Measurements from ENCODE around the gene ERO1B.

The ERO1B gene

GRCh38 chr1:236213534-236213933 is 68.2 kb downstream of the ERO1B start:
- no peak overlapping the region for H3K4me3 ChIP-seq (ENCODE audit: low read depth, low read length)
- no peak for DNase-seq (ENCODE audit: low read depth)
- TF ChIP-seq CTCF (IDR thresholded peaks at IDR 0.05; ENCODE audit: low read depth, low read length, missing control alignments): no peak

GRCh38 chr1:236211815-236212214 is 69.9 kb downstream of the ERO1B start:
- no peak overlapping the region for H3K4me3 ChIP-seq (ENCODE audit: low read depth, low read length)
- DNase-seq (ENCODE audit: low read depth): no peak
- TF ChIP-seq CTCF (IDR thresholded peaks at IDR 0.05; ENCODE audit: low read depth, low read length, missing control alignments): no peak

- no peak for DNase-seq (ENCODE audit: low read depth)
- TF ChIP-seq CTCF (IDR thresholded peaks at IDR 0.05; ENCODE audit: low read depth, low read length, missing control alignments): no peak
- no peak overlapping the region for H3K4me3 ChIP-seq (ENCODE audit: low read depth, low read length)
Measured at GRCh38 chr1:236209713-236210112, 72.0 kb downstream of the ERO1B start.

- DNase-seq (ENCODE audit: low read depth): no peak
- TF ChIP-seq CTCF (IDR thresholded peaks at IDR 0.05; ENCODE audit: low read depth, low read length, missing control alignments): no peak
- no peak overlapping the region for H3K4me3 ChIP-seq (ENCODE audit: low read depth, low read length)
Measured at GRCh38 chr1:236209185-236209584, 72.6 kb downstream of the ERO1B start.

GRCh38 chr1:236207569-236207968 is 74.2 kb downstream of the ERO1B start:
- TF ChIP-seq CTCF (IDR thresholded peaks at IDR 0.05; ENCODE audit: low read depth, low read length, missing control alignments): no peak
- H3K4me3 ChIP-seq (ENCODE audit: low read depth, low read length): no peak overlapping the region
- no peak for DNase-seq (ENCODE audit: low read depth)

DNA sequence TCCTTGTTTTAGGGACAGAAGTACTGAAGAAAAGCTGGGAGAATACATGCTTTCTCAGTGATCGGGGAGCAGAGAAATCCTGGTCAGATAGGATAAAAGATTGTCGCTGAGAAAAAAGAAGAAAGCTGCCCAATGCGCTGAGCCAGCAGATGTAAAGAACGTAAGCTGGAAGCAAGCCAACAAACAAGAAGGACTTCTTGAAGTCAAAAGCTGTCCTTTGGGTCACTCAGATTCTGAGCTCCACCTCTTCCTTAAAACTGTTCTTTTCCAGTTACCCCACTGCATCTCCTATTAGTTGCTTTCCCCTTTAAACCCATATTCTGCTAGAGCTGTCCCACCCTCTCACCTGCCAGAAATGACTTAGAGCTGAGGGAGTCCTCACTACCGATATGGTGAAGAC is 74.6 kb downstream of the ERO1B start:
- no peak for TF ChIP-seq CTCF (IDR thresholded peaks at IDR 0.05; ENCODE audit: low read depth, low read length, missing control alignments)
- H3K4me3 ChIP-seq (ENCODE audit: low read depth, low read length): no peak overlapping the region
- no peak for DNase-seq (ENCODE audit: low read depth)

DNA sequence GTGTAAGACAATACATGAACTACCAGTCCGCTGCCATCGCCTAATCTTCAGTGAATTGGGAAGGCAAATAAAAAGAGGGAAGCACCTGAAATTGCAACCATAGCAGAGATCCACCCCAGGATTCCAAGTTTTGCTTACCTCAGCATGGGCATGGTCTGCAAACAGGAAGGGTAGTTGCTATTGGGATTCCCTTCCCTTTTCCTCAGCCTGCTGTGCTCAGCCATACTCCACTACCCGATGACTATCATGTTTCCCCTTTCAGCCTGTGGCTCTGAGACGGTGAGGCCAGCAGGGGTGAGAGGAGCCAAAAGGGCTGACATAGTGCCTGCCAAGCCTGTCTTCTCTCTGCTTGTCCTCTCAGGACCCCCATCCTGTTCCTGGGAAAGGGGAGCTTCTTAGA is 75.2 kb downstream of the ERO1B start:
- no peak for TF ChIP-seq CTCF (IDR thresholded peaks at IDR 0.05; ENCODE audit: low read depth, low read length, missing control alignments)
- DNase-seq (ENCODE audit: low read depth): no peak
- H3K4me3 ChIP-seq (ENCODE audit: low read depth, low read length): no peak overlapping the region

All from GM12864 (cell line).